GM12891 (cell line): ENCODE results near the gene SDK1.
"Not testable (repeated sequence)": the region's sequence is repeated elsewhere in the genome, so short reads cannot be mapped to it uniquely, and the experiment has no call there.

Experiments
- PAX5 ChIP-seq: IDR thresholded peaks from 2 replicates; pipeline ENCODE4 v1.6.1; 2011; ENCODE audit warnings: low read length, moderate library complexity, mild to moderate bottlenecking; ENCODE audit not compliant: insufficient read depth, severe bottlenecking
- POLR2A ChIP-seq: IDR thresholded peaks from 2 replicates; pipeline ENCODE4 v1.6.1; 2011; ENCODE audit warnings: low read depth, low read length, control low read depth
- POLR2AphosphoS5 ChIP-seq: IDR thresholded peaks from 2 replicates; pipeline ENCODE4 v1.6.1; 2011; ENCODE audit warnings: low read depth, low read length, control low read depth
- POU2F2 ChIP-seq: IDR thresholded peaks from 2 replicates; pipeline ENCODE4 v1.6.1; 2011; ENCODE audit warnings: low read depth, mild to moderate bottlenecking, control low read depth, low read length, moderate library complexity
- SPI1 ChIP-seq: IDR thresholded peaks from 2 replicates; pipeline ENCODE4 v1.6.1; 2011; ENCODE audit warnings: low read depth, low read length, control low read depth
- TAF1 ChIP-seq: IDR thresholded peaks from 2 replicates; pipeline ENCODE4 v1.6.1; 2011; ENCODE audit warnings: low read depth, low read length, control low read depth

DNA sequence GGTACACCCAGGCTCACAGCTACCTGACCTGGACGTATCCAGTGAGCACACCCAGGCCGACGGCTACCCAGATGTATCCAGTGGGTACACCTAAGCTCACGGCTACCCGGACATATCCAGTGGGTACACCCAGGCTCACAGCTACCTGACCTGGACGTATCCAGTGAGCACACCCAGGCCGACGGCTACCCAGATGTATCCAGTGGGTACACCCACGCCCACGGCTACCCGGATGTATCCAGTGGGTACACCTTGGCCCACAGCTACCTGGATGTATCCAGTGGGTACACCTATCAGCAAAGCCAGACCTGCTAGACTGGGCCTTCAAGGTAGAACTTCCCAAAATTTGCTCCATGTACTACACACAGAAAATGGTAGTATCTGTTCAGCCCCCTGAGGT lies 662.7 kb downstream of the SDK1 start:
- not testable (repeated sequence) for TF ChIP-seq POLR2A, TAF1, POLR2AphosphoS5, SPI1, POU2F2, PAX5
